Stimulated activated CD4-positive, alpha-beta T cell treated with anti-CD3 and anti-CD28 coated beads, Interleukin-12 subunit alpha, Interleukin-12 subunit beta, amount 100 ng/mL, for 4 hours (primary cell): Measurements from ENCODE around the gene SUN5.
"Not testable (repeated sequence)": the region's sequence is repeated elsewhere in the genome, so short reads cannot be mapped to it uniquely, and the experiment has no call there.

ENCODE experiments used
- DNase-seq: peaks from one replicate; pipeline ENCODE4 v3.0.0-alpha.2; 2020

The SUN5 gene, protein sequence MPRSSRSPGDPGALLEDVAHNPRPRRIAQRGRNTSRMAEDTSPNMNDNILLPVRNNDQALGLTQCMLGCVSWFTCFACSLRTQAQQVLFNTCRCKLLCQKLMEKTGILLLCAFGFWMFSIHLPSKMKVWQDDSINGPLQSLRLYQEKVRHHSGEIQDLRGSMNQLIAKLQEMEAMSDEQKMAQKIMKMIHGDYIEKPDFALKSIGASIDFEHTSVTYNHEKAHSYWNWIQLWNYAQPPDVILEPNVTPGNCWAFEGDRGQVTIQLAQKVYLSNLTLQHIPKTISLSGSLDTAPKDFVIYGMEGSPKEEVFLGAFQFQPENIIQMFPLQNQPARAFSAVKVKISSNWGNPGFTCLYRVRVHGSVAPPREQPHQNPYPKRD

GRCh38 chr20:33004141-33004751 is at the start of gene SUN5:
TSS of gene SUN5 (minus strand) at chr20:33004433. CDS start at chr20:33004340, 93 bp downstream.
- no peak for DNase-seq

GRCh38 chr20:33053291-33054106 is 49.3 kb upstream of the SUN5 start, which contains the start of gene BPIFB3:
TSS of gene BPIFB3 (plus strand) at chr20:33053903. CDS start at chr20:33055436, 1,533 bp downstream.
- no peak for DNase-seq

- no peak for DNase-seq
Measured at GRCh38 chr20:33051333-33051732, 47.1 kb upstream of the SUN5 start.

- DNase-seq, result no peak
Measured at GRCh38 chr20:33046412-33046811, 42.2 kb upstream of the SUN5 start.

DNA sequence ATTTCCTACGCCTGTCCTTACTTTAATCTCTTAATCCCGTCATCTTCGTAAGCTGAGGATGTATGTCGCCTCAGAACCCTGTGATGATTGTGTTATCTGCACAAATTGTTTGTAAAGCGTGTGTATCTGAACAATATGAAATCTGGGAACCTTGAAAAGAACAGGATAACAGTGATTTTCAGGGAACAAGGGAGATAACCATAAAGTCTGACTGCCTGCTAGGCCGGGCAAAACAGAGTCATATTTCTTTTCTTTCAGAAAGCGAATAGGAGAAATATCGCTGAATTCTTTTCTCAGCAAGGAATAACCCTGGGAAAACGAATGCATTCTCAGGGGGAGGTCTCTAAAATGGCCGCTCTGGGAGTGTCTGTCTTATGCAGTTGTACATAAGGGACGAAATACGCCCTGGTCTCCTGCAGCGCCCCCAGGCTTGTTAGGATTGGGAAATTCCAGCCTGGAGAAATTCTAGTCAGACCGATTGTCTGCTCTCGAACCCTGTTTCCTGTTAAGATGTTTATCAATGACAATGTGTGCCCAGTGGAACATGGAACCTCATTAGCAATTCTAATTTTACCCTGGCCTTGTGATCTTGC is 41.0 kb upstream of the SUN5 start:
- DNase-seq, result not testable (repeated sequence)

- DNase-seq, result no peak
Measured at GRCh38 chr20:33043731-33044181, 39.5 kb upstream of the SUN5 start.

GRCh38 chr20:33042983-33043730 is 38.9 kb upstream of the SUN5 start:
- DNase-seq, result no peak

- no peak for DNase-seq
Measured at GRCh38 chr20:33042430-33042829, 38.2 kb upstream of the SUN5 start.

DNA sequence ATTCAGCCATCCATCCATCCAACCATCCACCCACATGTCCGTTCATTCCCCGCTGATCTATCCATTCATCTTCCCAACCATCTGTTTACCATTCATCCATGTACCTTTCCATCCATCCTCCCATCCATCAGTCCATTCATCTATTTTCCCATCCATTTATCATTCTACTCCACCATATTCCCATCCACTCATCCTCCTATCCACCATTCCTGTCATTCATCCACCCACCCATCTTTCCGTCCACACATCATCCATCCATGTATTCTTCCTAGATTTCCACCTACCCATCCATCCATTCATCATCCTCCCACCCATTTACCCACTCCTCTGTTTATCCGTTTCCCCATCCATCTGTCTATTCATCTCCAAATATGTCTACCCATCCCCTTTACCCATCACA is 34.0 kb upstream of the SUN5 start:
- DNase-seq, result no peak

DNA sequence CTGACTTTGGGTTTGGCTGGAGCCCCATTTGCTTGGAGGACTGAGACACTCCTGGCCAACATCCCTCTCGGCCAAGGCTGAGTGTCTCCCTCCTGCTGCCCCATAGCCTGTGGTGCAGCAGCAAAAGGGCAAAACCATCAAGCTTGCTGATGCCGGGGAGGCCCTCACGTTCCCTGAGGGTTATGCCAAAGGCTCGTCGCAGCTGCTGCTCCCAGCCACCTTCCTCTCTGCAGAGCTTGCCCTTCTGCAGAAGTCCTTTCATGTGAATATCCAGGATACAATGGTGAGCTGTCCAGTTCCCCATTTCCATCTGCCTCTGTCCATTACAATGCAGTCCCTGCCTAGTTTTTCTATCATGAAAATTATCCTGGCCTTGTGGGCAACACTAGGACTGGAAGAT is 33.2 kb upstream of the SUN5 start:
- DNase-seq, result no peak

DNA sequence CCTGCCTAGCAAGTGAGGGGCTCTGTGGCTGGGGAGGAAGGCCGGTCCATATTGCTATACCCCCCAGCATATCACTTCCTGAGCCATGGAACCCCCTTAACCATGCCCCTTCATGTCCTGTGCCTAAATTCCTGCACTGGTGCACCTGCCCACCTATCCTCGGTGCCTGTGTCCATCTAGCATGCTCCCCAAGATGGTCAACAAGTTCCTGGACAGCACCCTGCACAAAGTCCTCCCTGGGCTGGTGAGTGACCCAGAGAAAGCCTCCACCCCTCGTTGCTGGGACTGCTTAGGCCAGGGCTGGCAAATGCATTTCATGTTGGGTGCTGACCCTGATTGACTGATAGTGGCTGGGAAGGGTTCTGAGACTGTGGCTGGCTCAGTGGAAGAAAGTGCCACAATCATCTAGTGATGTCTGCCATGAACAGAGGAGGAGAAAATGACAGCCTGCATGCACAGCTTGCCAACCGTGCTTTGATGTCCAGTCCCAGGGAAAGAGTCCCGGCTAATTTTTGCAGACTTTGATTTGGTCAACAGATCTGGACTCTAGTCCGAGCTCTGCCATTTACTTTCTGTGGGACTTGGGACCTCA is 30.8 kb upstream of the SUN5 start:
- DNase-seq, result no peak

GRCh38 chr20:33034115-33034514 is 29.9 kb upstream of the SUN5 start:
- no peak for DNase-seq

GRCh38 chr20:33033381-33033780 is 29.1 kb upstream of the SUN5 start:
- no peak for DNase-seq

DNA sequence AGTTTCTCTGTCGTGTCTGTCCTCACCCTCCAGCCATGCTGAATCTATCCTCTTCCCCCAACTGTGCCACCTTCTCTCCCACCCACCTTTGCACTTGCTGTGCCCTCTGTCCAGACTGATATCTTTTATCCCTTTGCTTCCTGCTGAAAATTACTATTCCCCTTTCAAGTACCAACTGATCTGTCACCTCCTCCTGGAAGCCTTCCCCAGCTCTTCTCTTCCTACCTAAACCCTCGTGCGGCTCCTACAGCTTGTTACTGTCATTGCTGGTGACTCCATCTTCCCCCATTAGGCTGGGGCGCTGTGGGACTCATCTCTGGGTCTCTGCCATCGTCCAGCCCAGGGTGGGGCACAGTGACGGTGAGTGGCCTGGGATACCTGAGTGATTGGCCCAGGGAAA is 28.3 kb upstream of the SUN5 start:
- no peak for DNase-seq

- DNase-seq, result no peak
Measured at GRCh38 chr20:33031531-33031930, 27.3 kb upstream of the SUN5 start, which contains the start of gene BPIFB6. TSS of gene BPIFB6 (plus strand) at chr20:33031648. CDS start at chr20:33031648, 0 bp downstream.

GRCh38 chr20:33030569-33030968 is 26.3 kb upstream of the SUN5 start:
- DNase-seq, result no peak

DNA sequence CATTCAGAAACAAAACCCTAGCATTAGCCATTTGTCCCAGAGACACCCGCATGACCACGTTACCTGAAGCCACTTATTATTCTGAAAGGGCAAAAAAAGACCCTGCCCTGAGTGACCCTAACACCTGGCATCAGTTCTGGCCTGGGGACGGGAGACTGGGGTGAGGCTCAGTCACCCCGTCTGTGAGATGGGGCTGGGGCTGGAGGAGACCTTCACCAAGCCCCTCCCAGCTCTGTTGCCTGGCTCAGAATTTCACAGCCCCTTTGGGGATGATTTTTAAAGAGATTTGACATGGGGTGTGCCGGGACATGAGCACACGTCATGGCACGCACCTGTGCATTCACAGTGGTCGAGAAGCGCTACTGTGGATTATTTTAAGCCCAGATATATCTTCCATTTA is 25.8 kb upstream of the SUN5 start:
- no peak for DNase-seq

- no peak for DNase-seq
Measured at GRCh38 chr20:33028875-33029274, 24.6 kb upstream of the SUN5 start.

DNA sequence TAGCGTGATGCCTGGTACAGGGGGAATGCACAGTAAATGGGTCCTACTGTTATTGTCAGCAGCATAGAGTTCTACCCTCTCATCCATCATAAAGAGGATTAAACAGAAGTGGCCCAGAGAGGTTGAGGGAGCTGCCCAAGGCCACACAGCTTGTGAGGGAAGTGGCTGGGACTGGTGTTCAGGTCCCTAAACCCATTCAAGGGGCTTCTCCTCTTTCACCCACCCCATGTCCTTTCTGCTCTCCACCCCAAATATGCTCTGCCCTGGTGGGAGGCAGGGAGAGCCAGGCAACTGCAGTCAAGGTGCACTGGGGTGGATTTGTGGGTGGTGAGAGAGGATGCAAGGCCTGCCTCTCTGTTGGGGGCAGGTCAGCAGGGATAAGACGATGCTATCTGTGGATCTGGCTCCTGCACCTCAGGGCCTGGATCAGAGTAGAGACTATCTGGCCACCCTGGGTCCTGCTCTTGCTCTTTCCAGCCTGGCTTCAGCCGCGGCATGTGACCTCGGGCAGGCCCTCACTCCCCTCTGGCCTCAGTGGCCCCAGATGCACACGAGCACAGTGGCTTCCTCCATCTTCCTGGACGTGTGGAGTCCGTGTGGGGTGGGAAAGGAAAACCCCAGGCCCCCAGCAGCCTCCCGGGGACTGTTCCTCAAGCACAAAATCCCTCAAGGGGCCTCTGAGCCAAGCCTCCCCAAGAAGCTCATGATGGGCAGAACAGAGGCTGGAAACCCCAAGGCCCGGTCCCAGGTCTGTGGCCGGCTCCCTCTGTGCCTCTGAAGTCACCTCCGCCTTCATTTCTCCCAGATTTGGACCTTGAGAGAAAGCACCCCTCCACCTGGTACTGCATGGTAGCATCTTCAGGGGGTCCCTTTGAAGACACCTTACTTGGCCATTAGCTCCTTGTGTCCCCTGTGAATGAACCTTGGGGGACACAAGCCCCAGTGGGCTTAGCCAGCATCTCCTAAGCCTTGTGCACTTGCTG is 23.8 kb upstream of the SUN5 start:
- DNase-seq, result no peak
